GM23338 (cell line): Measurements from ENCODE around the gene CCDC201.

Experiments
- CREB1 ChIP-seq: fragments of 250-450 bp; sonication (Bioruptor Pico); IDR thresholded peaks from 2 replicates; pipeline ENCODE4 v1.5.0; 2020; ENCODE audit warnings: low read depth, mild to moderate bottlenecking, moderate library complexity
- EZH2 ChIP-seq: fragments of 200-600 bp; sonication (generic); IDR thresholded peaks from one replicate; pipeline ENCODE4 v1.8.0; 2017; ENCODE audit warnings: antibody characterized with exemption, mild to moderate bottlenecking, low read depth; ENCODE audit not compliant: unreplicated experiment
- EZH2phosphoT487 ChIP-seq: fragments of 200-600 bp; sonication (generic); IDR thresholded peaks from one replicate; pipeline ENCODE4 v1.8.1; 2018; ENCODE audit warnings: antibody characterized with exemption; ENCODE audit not compliant: unreplicated experiment
- JUNB ChIP-seq: IDR thresholded peaks from one replicate; pipeline ENCODE4 v1.6.1; 2016; ENCODE audit warnings: antibody characterized with exemption; ENCODE audit not compliant: unreplicated experiment
- NANOG ChIP-seq: IDR thresholded peaks from 2 replicates; pipeline ENCODE4 v1.6.1; 2016; ENCODE audit warnings: antibody characterized with exemption, borderline replicate concordance
- POLR2AphosphoS5 ChIP-seq: IDR thresholded peaks from 2 replicates; pipeline ENCODE4 v1.6.1; 2016; ENCODE audit warnings: antibody characterized with exemption, low read depth
- STAT1 ChIP-seq: IDR thresholded peaks from one replicate; pipeline ENCODE4 v1.6.1; 2016; ENCODE audit warnings: antibody characterized with exemption; ENCODE audit not compliant: unreplicated experiment
- ZNF114 ChIP-seq: fragments of 250-450 bp; sonication (Bioruptor Pico); IDR thresholded peaks from 2 replicates; pipeline ENCODE4 v1.5.0; 2020; ENCODE audit warnings: mild to moderate bottlenecking, moderate library complexity
- ZNF331 ChIP-seq: fragments of 250-450 bp; sonication (Bioruptor Pico); IDR thresholded peaks from 2 replicates; pipeline ENCODE4 v1.5.0; 2020; ENCODE audit warnings: low read depth, mild to moderate bottlenecking, moderate library complexity
- TF ChIP-seq, protein P1 (sequence below), 2 experiments: fragments of 200-600 bp in 1 of 2; sonication (generic) in 1 of 2; conservative IDR thresholded peaks; 2 replicates each; pipeline versions ENCODE4 v1.5.1 to v1.6.1; 2016 to 2017; ENCODE audit warnings: antibody characterized with exemption in 2 of 2, low read depth in 2 of 2, mild to moderate bottlenecking in 2 of 2, moderate library complexity in 1 of 2
- TF ChIP-seq, protein P2 (sequence below): fragments of 250-450 bp; sonication (Bioruptor Pico); IDR thresholded peaks from 2 replicates; pipeline ENCODE4 v1.5.0; 2020; ENCODE audit warnings: mild to moderate bottlenecking, moderate library complexity
- TF ChIP-seq, protein P3 (sequence below): IDR thresholded peaks from one replicate; pipeline ENCODE4 v1.6.1; 2018; ENCODE audit warnings: antibody characterized with exemption; ENCODE audit not compliant: unreplicated experiment
- TF ChIP-seq, protein P4 (sequence below): IDR thresholded peaks from 2 replicates; pipeline ENCODE4 v1.6.1; 2016; ENCODE audit warnings: antibody characterized with exemption

DNA sequence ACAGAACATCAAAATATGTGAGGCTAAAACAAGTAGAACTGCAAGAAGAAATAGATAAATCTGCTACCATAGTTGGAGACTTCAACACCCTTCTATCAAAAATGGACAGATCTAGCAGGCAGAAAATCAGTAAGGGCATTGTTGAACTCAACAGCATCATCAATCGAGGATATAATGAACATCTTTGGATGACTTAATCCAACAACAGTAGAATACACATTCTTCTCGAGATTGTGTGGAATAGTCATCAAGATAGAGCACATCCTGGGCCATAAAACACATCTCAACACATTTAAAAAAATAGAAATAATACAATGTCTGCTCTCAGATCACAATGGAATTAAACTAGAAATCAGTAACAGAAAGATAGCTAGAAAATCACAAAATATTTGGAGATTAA is 25.3 kb upstream of the CCDC201 start:
- TF ChIP-seq, protein P1, sequence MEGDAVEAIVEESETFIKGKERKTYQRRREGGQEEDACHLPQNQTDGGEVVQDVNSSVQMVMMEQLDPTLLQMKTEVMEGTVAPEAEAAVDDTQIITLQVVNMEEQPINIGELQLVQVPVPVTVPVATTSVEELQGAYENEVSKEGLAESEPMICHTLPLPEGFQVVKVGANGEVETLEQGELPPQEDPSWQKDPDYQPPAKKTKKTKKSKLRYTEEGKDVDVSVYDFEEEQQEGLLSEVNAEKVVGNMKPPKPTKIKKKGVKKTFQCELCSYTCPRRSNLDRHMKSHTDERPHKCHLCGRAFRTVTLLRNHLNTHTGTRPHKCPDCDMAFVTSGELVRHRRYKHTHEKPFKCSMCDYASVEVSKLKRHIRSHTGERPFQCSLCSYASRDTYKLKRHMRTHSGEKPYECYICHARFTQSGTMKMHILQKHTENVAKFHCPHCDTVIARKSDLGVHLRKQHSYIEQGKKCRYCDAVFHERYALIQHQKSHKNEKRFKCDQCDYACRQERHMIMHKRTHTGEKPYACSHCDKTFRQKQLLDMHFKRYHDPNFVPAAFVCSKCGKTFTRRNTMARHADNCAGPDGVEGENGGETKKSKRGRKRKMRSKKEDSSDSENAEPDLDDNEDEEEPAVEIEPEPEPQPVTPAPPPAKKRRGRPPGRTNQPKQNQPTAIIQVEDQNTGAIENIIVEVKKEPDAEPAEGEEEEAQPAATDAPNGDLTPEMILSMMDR (conservative IDR thresholded peaks at IDR 0.05; ENCODE audit: low read depth in 2 of 2), result no peak
- TF ChIP-seq EZH2phosphoT487 (no peak), POLR2AphosphoS5 (no peak), STAT1 (no peak), EZH2 (no peak), CREB1 (no peak), ZNF114 (no peak), NANOG (no peak), ZNF331 (CRISPR knock-in tag) (no peak), JUNB (no peak)
- TF ChIP-seq, protein P2, sequence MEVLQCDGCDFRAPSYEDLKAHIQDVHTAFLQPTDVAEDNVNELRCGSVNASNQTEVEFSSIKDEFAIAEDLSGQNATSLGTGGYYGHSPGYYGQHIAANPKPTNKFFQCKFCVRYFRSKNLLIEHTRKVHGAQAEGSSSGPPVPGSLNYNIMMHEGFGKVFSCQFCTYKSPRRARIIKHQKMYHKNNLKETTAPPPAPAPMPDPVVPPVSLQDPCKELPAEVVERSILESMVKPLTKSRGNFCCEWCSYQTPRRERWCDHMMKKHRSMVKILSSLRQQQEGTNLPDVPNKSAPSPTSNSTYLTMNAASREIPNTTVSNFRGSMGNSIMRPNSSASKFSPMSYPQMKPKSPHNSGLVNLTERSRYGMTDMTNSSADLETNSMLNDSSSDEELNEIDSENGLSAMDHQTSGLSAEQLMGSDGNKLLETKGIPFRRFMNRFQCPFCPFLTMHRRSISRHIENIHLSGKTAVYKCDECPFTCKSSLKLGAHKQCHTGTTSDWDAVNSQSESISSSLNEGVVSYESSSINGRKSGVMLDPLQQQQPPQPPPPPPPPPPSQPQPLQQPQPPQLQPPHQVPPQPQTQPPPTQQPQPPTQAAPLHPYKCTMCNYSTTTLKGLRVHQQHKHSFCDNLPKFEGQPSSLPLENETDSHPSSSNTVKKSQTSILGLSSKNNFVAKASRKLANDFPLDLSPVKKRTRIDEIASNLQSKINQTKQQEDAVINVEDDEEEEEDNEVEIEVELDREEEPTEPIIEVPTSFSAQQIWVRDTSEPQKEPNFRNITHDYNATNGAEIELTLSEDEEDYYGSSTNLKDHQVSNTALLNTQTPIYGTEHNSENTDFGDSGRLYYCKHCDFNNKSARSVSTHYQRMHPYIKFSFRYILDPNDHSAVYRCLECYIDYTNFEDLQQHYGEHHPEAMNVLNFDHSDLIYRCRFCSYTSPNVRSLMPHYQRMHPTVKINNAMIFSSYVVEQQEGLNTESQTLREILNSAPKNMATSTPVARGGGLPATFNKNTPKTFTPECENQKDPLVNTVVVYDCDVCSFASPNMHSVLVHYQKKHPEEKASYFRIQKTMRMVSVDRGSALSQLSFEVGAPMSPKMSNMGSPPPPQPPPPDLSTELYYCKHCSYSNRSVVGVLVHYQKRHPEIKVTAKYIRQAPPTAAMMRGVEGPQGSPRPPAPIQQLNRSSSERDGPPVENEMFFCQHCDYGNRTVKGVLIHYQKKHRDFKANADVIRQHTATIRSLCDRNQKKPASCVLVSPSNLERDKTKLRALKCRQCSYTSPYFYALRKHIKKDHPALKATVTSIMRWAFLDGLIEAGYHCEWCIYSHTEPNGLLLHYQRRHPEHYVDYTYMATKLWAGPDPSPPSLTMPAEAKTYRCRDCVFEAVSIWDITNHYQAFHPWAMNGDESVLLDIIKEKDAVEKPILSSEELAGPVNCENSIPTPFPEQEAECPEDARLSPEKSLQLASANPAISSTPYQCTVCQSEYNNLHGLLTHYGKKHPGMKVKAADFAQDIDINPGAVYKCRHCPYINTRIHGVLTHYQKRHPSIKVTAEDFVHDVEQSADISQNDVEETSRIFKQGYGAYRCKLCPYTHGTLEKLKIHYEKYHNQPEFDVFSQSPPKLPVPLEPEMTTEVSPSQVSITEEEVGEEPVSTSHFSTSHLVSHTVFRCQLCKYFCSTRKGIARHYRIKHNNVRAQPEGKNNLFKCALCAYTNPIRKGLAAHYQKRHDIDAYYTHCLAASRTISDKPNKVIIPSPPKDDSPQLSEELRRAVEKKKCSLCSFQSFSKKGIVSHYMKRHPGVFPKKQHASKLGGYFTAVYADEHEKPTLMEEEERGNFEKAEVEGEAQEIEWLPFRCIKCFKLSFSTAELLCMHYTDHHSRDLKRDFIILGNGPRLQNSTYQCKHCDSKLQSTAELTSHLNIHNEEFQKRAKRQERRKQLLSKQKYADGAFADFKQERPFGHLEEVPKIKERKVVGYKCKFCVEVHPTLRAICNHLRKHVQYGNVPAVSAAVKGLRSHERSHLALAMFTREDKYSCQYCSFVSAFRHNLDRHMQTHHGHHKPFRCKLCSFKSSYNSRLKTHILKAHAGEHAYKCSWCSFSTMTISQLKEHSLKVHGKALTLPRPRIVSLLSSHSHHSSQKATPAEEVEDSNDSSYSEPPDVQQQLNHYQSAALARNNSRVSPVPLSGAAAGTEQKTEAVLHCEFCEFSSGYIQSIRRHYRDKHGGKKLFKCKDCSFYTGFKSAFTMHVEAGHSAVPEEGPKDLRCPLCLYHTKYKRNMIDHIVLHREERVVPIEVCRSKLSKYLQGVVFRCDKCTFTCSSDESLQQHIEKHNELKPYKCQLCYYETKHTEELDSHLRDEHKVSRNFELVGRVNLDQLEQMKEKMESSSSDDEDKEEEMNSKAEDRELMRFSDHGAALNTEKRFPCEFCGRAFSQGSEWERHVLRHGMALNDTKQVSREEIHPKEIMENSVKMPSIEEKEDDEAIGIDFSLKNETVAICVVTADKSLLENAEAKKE (CRISPR knock-in tag), result no peak
- TF ChIP-seq, protein P3, sequence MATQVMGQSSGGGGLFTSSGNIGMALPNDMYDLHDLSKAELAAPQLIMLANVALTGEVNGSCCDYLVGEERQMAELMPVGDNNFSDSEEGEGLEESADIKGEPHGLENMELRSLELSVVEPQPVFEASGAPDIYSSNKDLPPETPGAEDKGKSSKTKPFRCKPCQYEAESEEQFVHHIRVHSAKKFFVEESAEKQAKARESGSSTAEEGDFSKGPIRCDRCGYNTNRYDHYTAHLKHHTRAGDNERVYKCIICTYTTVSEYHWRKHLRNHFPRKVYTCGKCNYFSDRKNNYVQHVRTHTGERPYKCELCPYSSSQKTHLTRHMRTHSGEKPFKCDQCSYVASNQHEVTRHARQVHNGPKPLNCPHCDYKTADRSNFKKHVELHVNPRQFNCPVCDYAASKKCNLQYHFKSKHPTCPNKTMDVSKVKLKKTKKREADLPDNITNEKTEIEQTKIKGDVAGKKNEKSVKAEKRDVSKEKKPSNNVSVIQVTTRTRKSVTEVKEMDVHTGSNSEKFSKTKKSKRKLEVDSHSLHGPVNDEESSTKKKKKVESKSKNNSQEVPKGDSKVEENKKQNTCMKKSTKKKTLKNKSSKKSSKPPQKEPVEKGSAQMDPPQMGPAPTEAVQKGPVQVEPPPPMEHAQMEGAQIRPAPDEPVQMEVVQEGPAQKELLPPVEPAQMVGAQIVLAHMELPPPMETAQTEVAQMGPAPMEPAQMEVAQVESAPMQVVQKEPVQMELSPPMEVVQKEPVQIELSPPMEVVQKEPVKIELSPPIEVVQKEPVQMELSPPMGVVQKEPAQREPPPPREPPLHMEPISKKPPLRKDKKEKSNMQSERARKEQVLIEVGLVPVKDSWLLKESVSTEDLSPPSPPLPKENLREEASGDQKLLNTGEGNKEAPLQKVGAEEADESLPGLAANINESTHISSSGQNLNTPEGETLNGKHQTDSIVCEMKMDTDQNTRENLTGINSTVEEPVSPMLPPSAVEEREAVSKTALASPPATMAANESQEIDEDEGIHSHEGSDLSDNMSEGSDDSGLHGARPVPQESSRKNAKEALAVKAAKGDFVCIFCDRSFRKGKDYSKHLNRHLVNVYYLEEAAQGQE, result no peak
- TF ChIP-seq, protein P4, sequence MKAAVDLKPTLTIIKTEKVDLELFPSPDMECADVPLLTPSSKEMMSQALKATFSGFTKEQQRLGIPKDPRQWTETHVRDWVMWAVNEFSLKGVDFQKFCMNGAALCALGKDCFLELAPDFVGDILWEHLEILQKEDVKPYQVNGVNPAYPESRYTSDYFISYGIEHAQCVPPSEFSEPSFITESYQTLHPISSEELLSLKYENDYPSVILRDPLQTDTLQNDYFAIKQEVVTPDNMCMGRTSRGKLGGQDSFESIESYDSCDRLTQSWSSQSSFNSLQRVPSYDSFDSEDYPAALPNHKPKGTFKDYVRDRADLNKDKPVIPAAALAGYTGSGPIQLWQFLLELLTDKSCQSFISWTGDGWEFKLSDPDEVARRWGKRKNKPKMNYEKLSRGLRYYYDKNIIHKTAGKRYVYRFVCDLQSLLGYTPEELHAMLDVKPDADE, result no peak
